Placental pericyte (primary cell): Measurements from ENCODE around the gene LANCL3. TPM values are rescaled to one million over a fixed set of nuclear protein-coding genes. Genes with fewer than 3 reads are reported as not detected.

ENCODE experiments used
- total RNA-seq: library from RNA; depleted of rRNA; stranded (reverse); fragments of >200 nt; gene quantifications from 2 replicates; pipeline ENCODE4 v1.2.3, GENCODE V29; 2012

The LANCL3 gene
- total RNA-seq: 0.29 TPM in 1 of 2 replicates, not detected in the other

GRCh38 chrX:37571426-37572107, at the start of gene LANCL3:
Gene LANCL3 (plus strand): TSS chrX:37571661. CDS start chrX:37571871, 210 bp downstream.

GRCh38 chrX:37685381-37686359, 114.2 kb downstream of the LANCL3 start, which contains the start of gene XK:
Gene XK (plus strand): TSS chrX:37685791. CDS start chrX:37685962, 171 bp downstream.

Other genes starting within 250 kb of the LANCL3 start
- 14.2 and 31.3 TPM in 2 replicates for gene PRRG1, start 222.3 kb upstream of the LANCL3 start, total RNA-seq
- 0.14 TPM in 1 of 2 replicates, not detected in the other for gene XK, start 114.1 kb downstream of the LANCL3 start, total RNA-seq
- gene CYBB, start 208.4 kb downstream of the LANCL3 start, total RNA-seq: under 0.01 and 0.14 TPM in 2 replicates